Esophagus squamous epithelium (tissue), 4 donors: ENCODE measurements around the gene MRPL51.
"Not testable (repeated sequence)": the region's sequence is repeated elsewhere in the genome, so short reads cannot be mapped to it uniquely, and the experiment has no call there.

Experiments used
- CTCF ChIP-seq, 6 experiments: fragments of 450-650 bp in 4 of 6; fragments of 200-600 bp in 2 of 6; sonication (generic) in 2 of 6; IDR thresholded peaks; one replicate each; pipeline ENCODE4 v1.5.1; 2016 to 2019; ENCODE audit warnings: antibody characterized with exemption in 6 of 6, mild to moderate bottlenecking in 4 of 6, moderate library complexity in 4 of 6
- POLR2A ChIP-seq, 4 donors: fragments of 450-650 bp; IDR thresholded peaks; one replicate each; pipeline ENCODE4 v1.6.1; 2017; ENCODE audit warnings: antibody characterized with exemption in 4 of 4, mild to moderate bottlenecking in 4 of 4, moderate library complexity in 3 of 4

DNA sequence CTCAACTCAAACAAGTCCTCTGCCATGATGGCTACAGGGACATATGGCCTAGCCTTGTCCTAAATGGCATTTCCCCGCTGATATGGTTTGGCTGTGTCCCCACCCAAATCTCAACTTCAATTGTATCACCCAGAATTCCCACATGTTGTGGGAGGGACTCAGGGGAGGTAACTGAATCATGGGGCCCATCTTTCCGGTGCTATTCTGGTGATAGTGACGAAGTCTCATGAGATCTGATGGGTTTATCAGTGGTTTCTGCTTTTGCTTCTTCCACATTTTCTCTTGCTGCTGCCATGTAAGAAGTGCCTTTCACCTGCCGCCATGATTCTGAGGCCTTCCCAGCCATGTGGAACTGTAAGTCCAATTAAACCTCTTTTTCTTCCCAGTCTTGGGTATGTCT, 26.3 kb downstream of the MRPL51 start:
- not testable (repeated sequence) for TF ChIP-seq POLR2A, CTCF (IDR thresholded peaks at IDR 0.05)
